HG02884 (cell line): ENCODE results near the gene LCE2C.

Source experiments
- ATAC-seq: cut with Tn5 transposase; IDR thresholded peaks from one replicate; pipeline ENCODE4 v1.9.1; 2021; ENCODE audit warnings: mild to moderate bottlenecking, moderate library complexity; ENCODE audit not compliant: unreplicated experiment

The LCE2C gene

GRCh38 chr1:152718238-152718637 is 43.2 kb downstream of the LCE2C start:
- no peak for ATAC-seq

- ATAC-seq: no peak
These were observed 50.2 kb downstream of the LCE2C start for GRCh38 chr1:152725261-152725660.
